PC-9 (cell line): ENCODE data around the gene LCN6. TPM values are rescaled to one million over a fixed set of nuclear protein-coding genes. Genes with fewer than 3 reads are reported as not detected.

ENCODE experiments used
- BruUV-seq: library from RNA; stranded (reverse); fragments of 400-500 nt; replicated peaks from 2 replicates; lab custom pipeline; 2021; lab: Mats Ljungman, UMichigan
- CTCF ChIA-PET: fragments of 300-600 bp; sonication (Branson Sonifier 250); formaldehyde crosslinking; loops from one replicate; lab custom pipeline; 2022; ENCODE audit warnings: antibody characterized with exemption; lab: Charles Lee
- POLR2A ChIA-PET: fragments of 300-600 bp; sonication (Branson Sonifier 250); formaldehyde crosslinking; loops from one replicate; lab custom pipeline; 2022; ENCODE audit warnings: antibody characterized with exemption; ENCODE audit not compliant: unreplicated experiment; lab: Charles Lee
- DNase-seq, 2 experiments: peaks; one replicate each; pipeline versions ENCODE4 v3.0.0 to v3.0.0-alpha.2; 2015 to 2022; ENCODE audit warnings: mixed read lengths in 1 of 2
- H2AFZ ChIP-seq: fragments of 200-600 bp; sonication (generic); 2 replicates; pipeline ENCODE4 v1.8.1; 2017; ENCODE audit warnings: antibody characterized with exemption
- H3F3A ChIP-seq: fragments of 200-600 bp; sonication (generic); 2 replicates; pipeline ENCODE4 v1.8.1; 2017; ENCODE audit warnings: antibody characterized with exemption, mild to moderate bottlenecking, low read depth; ENCODE audit not compliant: insufficient read depth
- H3K27ac ChIP-seq: fragments of 200-600 bp; sonication (generic); 2 replicates; pipeline ENCODE4 v1.6.1; 2016; ENCODE audit warnings: mixed run types
- H3K27me3 ChIP-seq: fragments of 200-600 bp; sonication (generic); 2 replicates; pipeline ENCODE4 v1.6.1; 2016; ENCODE audit warnings: low read depth, mixed run types; ENCODE audit not compliant: insufficient read depth
- H3K36me3 ChIP-seq: fragments of 200-600 bp; sonication (generic); 2 replicates; pipeline ENCODE4 v1.6.1; 2016; ENCODE audit warnings: low read depth, mixed run types
- H3K4me1 ChIP-seq: fragments of 200-600 bp; sonication (generic); replicated peaks from 2 replicates; pipeline ENCODE4 v1.6.1; 2016; ENCODE audit warnings: mixed run types; ENCODE audit not compliant: insufficient read depth
- H3K4me2 ChIP-seq: fragments of 200-600 bp; sonication (generic); 2 replicates; pipeline ENCODE4 v1.6.1; 2017; ENCODE audit warnings: mixed run types
- H3K4me3 ChIP-seq: fragments of 200-600 bp; sonication (generic); 2 replicates; pipeline ENCODE4 v1.6.1; 2016; ENCODE audit warnings: mixed run types
- H3K79me2 ChIP-seq: fragments of 200-600 bp; sonication (generic); 2 replicates; pipeline ENCODE4 v1.6.1; 2017; ENCODE audit warnings: low read depth, mixed run types
- H3K9me2 ChIP-seq: fragments of 200-600 bp; sonication (generic); 2 replicates; pipeline ENCODE4 v1.8.1; 2017; ENCODE audit warnings: mild to moderate bottlenecking; ENCODE audit not compliant: insufficient read depth
- H3K9me3 ChIP-seq: fragments of 200-600 bp; sonication (generic); 2 replicates; pipeline ENCODE4 v1.8.1; 2016; ENCODE audit warnings: low read depth; ENCODE audit not compliant: insufficient read depth
- H4K20me1 ChIP-seq: fragments of 200-600 bp; sonication (generic); 2 replicates; pipeline ENCODE4 v1.8.1; 2017; ENCODE audit not compliant: insufficient read depth
- EZH2 ChIP-seq: fragments of 200-600 bp; sonication (generic); IDR thresholded peaks from 2 replicates; pipeline ENCODE4 v1.8.0; 2017; ENCODE audit warnings: antibody characterized with exemption, low read depth
- intact Hi-C: fragments of 100-400 bp; cut with micrococcal nuclease; formaldehyde crosslinking; loops from one replicate; pipeline ENCODE4 v1.10.0; 2022; ENCODE audit not compliant: unreplicated experiment
- total RNA-seq: library from RNA; stranded (reverse); gene quantifications from 2 replicates; pipeline ENCODE4 v1.2.3, GENCODE V29; 2021
- TF ChIP-seq, protein P1 (sequence below): fragments of 200-600 bp; sonication (generic); conservative IDR thresholded peaks from 2 replicates; pipeline ENCODE4 v1.6.1; 2017; ENCODE audit warnings: mixed run types, antibody characterized with exemption, mild to moderate bottlenecking, moderate library complexity

LCN6 gene
- total RNA-seq, 1 experiment from 2014 or later = not detected

DNA sequence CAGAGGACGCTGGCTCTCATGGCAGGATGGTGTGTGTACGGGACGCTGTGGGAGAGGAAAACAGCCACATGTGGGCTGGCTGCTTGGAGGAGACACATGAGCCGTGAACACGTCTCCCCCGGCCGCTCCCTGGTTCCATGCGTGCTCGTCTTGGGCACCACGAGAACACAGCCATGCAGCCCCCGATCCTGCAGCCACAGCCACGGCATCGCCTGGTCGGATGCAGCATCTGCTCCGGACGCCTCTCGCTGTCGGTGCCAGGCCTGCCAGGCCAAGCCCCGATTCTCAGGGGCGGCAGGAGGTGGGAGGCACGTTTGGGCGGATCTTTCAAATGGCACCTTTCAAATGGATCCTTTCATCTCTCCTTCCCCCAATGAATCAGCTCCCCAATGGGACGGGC is 8.8 kb downstream of the LCN6 start:
- POLR2A ChIA-PET = no interaction called here
- H3K9me2 ChIP-seq = no peaks in the 10 kb centered on the region
- no peak overlapping the region for H3K4me2 ChIP-seq
- CTCF ChIA-PET = no interaction called here
- no peak overlapping the region for H2AFZ ChIP-seq
- H3F3A ChIP-seq = no peaks in the 10 kb centered on the region; the same call in 1 of the 2 replicates
- no peak for DNase-seq
- no peak for TF ChIP-seq EZH2
- TF ChIP-seq, protein P1, sequence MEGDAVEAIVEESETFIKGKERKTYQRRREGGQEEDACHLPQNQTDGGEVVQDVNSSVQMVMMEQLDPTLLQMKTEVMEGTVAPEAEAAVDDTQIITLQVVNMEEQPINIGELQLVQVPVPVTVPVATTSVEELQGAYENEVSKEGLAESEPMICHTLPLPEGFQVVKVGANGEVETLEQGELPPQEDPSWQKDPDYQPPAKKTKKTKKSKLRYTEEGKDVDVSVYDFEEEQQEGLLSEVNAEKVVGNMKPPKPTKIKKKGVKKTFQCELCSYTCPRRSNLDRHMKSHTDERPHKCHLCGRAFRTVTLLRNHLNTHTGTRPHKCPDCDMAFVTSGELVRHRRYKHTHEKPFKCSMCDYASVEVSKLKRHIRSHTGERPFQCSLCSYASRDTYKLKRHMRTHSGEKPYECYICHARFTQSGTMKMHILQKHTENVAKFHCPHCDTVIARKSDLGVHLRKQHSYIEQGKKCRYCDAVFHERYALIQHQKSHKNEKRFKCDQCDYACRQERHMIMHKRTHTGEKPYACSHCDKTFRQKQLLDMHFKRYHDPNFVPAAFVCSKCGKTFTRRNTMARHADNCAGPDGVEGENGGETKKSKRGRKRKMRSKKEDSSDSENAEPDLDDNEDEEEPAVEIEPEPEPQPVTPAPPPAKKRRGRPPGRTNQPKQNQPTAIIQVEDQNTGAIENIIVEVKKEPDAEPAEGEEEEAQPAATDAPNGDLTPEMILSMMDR = no peak
- BruUV-seq = no TSS peak
- H3K4me1 ChIP-seq = no peaks in the 10 kb centered on the region
- H3K9me3 ChIP-seq = no peaks in the 10 kb centered on the region
- peaks cover 69% of the 10 kb centered on the region for H3K27me3 ChIP-seq
- H4K20me1 ChIP-seq = no peaks in the 10 kb centered on the region
- no peak overlapping the region for H3K27ac ChIP-seq
- intact Hi-C loops = no loop called here
- no peak overlapping the region for H3K4me3 ChIP-seq
- H3K36me3 ChIP-seq = no peaks in the 10 kb centered on the region
- no peaks in the 10 kb centered on the region for H3K79me2 ChIP-seq

- peaks cover 63% of the 10 kb centered on the region for H3K27me3 ChIP-seq
- H3F3A ChIP-seq = no peaks in the 10 kb centered on the region; the same call in 1 of the 2 replicates
- H3K27ac ChIP-seq = no peak overlapping the region
Measured at GRCh38 chr9:136738960-136739359, 9.4 kb downstream of the LCN6 start.

GRCh38 chr9:136735812-136736480 is 12.4 kb downstream of the LCN6 start:
- Histone ChIP-seq H3F3A (peaks cover 9% of the 10 kb centered on the region), H3K4me3 (no peak overlapping the region), H3K4me1 (no peaks in the 10 kb centered on the region), H3K4me2 (no peak overlapping the region), H3K27ac (no peak overlapping the region), H4K20me1 (no peaks in the 10 kb centered on the region), H3K27me3 (peaks cover 33% of the 10 kb centered on the region), H2AFZ (no peak overlapping the region), H3K79me2 (peaks cover 7% of the 10 kb centered on the region; the same call in 1 of the 2 replicates), H3K36me3 (no peaks in the 10 kb centered on the region), H3K9me3 (no peaks in the 10 kb centered on the region), H3K9me2 (no peaks in the 10 kb centered on the region)
- POLR2A ChIA-PET = interaction anchor here (0.7 kb wide), 1 partner anchor 13 kb away, joined by 3 read pairs; no protein-coding TSS in a partner anchor
- TF ChIP-seq, protein P1 = no peak
- TF ChIP-seq EZH2 = no peak
- BruUV-seq = no TSS peak
- no peak for DNase-seq
- CTCF ChIA-PET = no interaction called here
- intact Hi-C loops = no loop called here

More at GRCh38 chr9:136738960-136739359, 9.4 kb downstream of the LCN6 start:
- H3K4me1 ChIP-seq = no peaks in the 10 kb centered on the region
- no peak overlapping the region for H2AFZ ChIP-seq
- no peaks in the 10 kb centered on the region for H3K36me3 ChIP-seq
- no peak overlapping the region for H3K4me3 ChIP-seq
- intact Hi-C loops = no loop called here
- POLR2A ChIA-PET = no interaction called here
- no peaks in the 10 kb centered on the region for H3K9me3 ChIP-seq
- BruUV-seq = no TSS peak
- no peak for DNase-seq
- H3K9me2 ChIP-seq = no peaks in the 10 kb centered on the region
- TF ChIP-seq EZH2 = no peak
- TF ChIP-seq, protein P1 = no peak
- no peaks in the 10 kb centered on the region for H4K20me1 ChIP-seq
- H3K4me2 ChIP-seq = no peak overlapping the region
- H3K79me2 ChIP-seq = no peaks in the 10 kb centered on the region
- CTCF ChIA-PET = no interaction called here
